MM.1S (cell line): ENCODE results near the gene CTNNA2.

ENCODE experiments used
- DNase-seq: peaks from one replicate; pipeline ENCODE4 v3.0.0-alpha.2; 2015
- H2AFZ ChIP-seq: fragments of 300-600 bp; sonication (generic); 2 replicates; pipeline ENCODE4 v1.6.0; 2016; ENCODE audit warnings: antibody characterized with exemption, low read length
- H3F3A ChIP-seq: fragments of 300-600 bp; sonication (generic); 2 replicates; pipeline ENCODE4 v1.6.1; 2016; ENCODE audit warnings: mild to moderate bottlenecking, antibody characterized with exemption, low read length, moderate library complexity, mixed read lengths; ENCODE audit not compliant: insufficient read depth
- H3K27ac ChIP-seq: fragments of 300-600 bp; sonication (generic); 2 replicates; pipeline ENCODE4 v1.5.1; 2016; ENCODE audit warnings: mild to moderate bottlenecking, low read length
- H3K27me3 ChIP-seq: fragments of 300-600 bp; sonication (generic); replicated peaks from 2 replicates; pipeline ENCODE4 v1.6.0; 2016; ENCODE audit warnings: low read length; ENCODE audit not compliant: insufficient read depth
- H3K36me3 ChIP-seq: fragments of 300-600 bp; sonication (generic); replicated peaks from 2 replicates; pipeline ENCODE4 v1.6.1; 2016; ENCODE audit warnings: mild to moderate bottlenecking, low read length, mixed read lengths; ENCODE audit not compliant: insufficient read depth
- H3K4me1 ChIP-seq: fragments of 300-600 bp; sonication (generic); 2 replicates; pipeline ENCODE4 v1.6.1; 2016; ENCODE audit warnings: low read length, mixed read lengths
- H3K4me2 ChIP-seq: fragments of 300-600 bp; sonication (generic); 2 replicates; pipeline ENCODE4 v1.6.0; 2016; ENCODE audit warnings: low read depth, low read length
- H3K4me3 ChIP-seq: fragments of 300-600 bp; sonication (generic); 2 replicates; pipeline ENCODE4 v1.5.1; 2016; ENCODE audit warnings: low read length, mixed read lengths
- H3K79me2 ChIP-seq: fragments of 300-600 bp; sonication (generic); 2 replicates; pipeline ENCODE4 v1.6.1; 2016; ENCODE audit warnings: mixed run types, low read length, mixed read lengths
- H3K9ac ChIP-seq: fragments of 300-600 bp; sonication (generic); 2 replicates; pipeline ENCODE4 v1.6.1; 2016; ENCODE audit warnings: low read length, mixed read lengths
- H3K9me2 ChIP-seq: fragments of 300-600 bp; sonication (generic); replicated peaks from 2 replicates; pipeline ENCODE4 v1.6.1; 2016; ENCODE audit warnings: mild to moderate bottlenecking, low read length, mixed read lengths; ENCODE audit not compliant: insufficient read depth
- H3K9me3 ChIP-seq: fragments of 300-600 bp; sonication (generic); replicated peaks from 2 replicates; pipeline ENCODE4 v1.6.1; 2016; ENCODE audit warnings: mild to moderate bottlenecking, low read length, mixed read lengths; ENCODE audit not compliant: insufficient read depth
- H4K20me1 ChIP-seq: fragments of 300-600 bp; sonication (generic); 2 replicates; pipeline ENCODE4 v1.6.1; 2016; ENCODE audit warnings: mild to moderate bottlenecking, low read length, moderate library complexity, mixed read lengths; ENCODE audit not compliant: insufficient read depth
- EZH2 ChIP-seq: fragments of 300-600 bp; sonication (generic); optimal IDR thresholded peaks from 2 replicates; pipeline ENCODE3; 2017; ENCODE audit warnings: low read depth, mild to moderate bottlenecking, antibody characterized with exemption, low read length, mixed read lengths
- EZH2phosphoT487 ChIP-seq: fragments of 300-600 bp; sonication (generic); IDR thresholded peaks from 2 replicates; pipeline ENCODE4 v1.6.1; 2018; ENCODE audit warnings: antibody characterized with exemption, low read length
- TF ChIP-seq, protein P1 (sequence below): fragments of 300-600 bp; sonication (generic); IDR thresholded peaks from 2 replicates; pipeline ENCODE4 v1.5.1; 2016; ENCODE audit warnings: antibody characterized with exemption, low read length, mixed read lengths

Gene CTNNA2

GRCh38 chr2:80547344-80547743 is 1034.5 kb downstream of the CTNNA2 start:
- Histone ChIP-seq H3K9ac (no peak overlapping the region), H3K36me3 (no peaks in the 10 kb centered on the region), H3K27ac (no peak overlapping the region), H3K9me3 (no peaks in the 10 kb centered on the region), H3K4me1 (peaks cover 6% of the 10 kb centered on the region; the same call in 1 of the 2 replicates), H3K79me2 (no peaks in the 10 kb centered on the region), H3F3A (no peaks in the 10 kb centered on the region), H3K27me3 (no peaks in the 10 kb centered on the region), H2AFZ (no peak overlapping the region), H3K4me3 (no peak overlapping the region), H3K4me2 (no peak overlapping the region), H4K20me1 (no peaks in the 10 kb centered on the region), H3K9me2 (no peaks in the 10 kb centered on the region)
- no peak for DNase-seq
- TF ChIP-seq EZH2 (no peak), EZH2phosphoT487 (no peak)
- TF ChIP-seq, protein P1, sequence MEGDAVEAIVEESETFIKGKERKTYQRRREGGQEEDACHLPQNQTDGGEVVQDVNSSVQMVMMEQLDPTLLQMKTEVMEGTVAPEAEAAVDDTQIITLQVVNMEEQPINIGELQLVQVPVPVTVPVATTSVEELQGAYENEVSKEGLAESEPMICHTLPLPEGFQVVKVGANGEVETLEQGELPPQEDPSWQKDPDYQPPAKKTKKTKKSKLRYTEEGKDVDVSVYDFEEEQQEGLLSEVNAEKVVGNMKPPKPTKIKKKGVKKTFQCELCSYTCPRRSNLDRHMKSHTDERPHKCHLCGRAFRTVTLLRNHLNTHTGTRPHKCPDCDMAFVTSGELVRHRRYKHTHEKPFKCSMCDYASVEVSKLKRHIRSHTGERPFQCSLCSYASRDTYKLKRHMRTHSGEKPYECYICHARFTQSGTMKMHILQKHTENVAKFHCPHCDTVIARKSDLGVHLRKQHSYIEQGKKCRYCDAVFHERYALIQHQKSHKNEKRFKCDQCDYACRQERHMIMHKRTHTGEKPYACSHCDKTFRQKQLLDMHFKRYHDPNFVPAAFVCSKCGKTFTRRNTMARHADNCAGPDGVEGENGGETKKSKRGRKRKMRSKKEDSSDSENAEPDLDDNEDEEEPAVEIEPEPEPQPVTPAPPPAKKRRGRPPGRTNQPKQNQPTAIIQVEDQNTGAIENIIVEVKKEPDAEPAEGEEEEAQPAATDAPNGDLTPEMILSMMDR: no peak

- Histone ChIP-seq H3K27me3 (no peaks in the 10 kb centered on the region), H3K4me2 (no peak overlapping the region), H3F3A (no peaks in the 10 kb centered on the region), H3K27ac (no peak overlapping the region), H3K79me2 (no peaks in the 10 kb centered on the region), H4K20me1 (no peaks in the 10 kb centered on the region), H2AFZ (no peak overlapping the region), H3K36me3 (no peaks in the 10 kb centered on the region), H3K9ac (no peak overlapping the region), H3K9me2 (no peaks in the 10 kb centered on the region), H3K9me3 (no peaks in the 10 kb centered on the region), H3K4me3 (no peak overlapping the region), H3K4me1 (peaks cover 6% of the 10 kb centered on the region; the same call in 1 of the 2 replicates)
- TF ChIP-seq EZH2 (no peak), EZH2phosphoT487 (no peak)
- TF ChIP-seq, protein P1: no peak
- no peak for DNase-seq
Measured at GRCh38 chr2:80548469-80548868, 1035.6 kb downstream of the CTNNA2 start.

GRCh38 chr2:80549901-80550300 is 1037.0 kb downstream of the CTNNA2 start:
- Histone ChIP-seq H3K9me3 (no peaks in the 10 kb centered on the region), H3K27me3 (no peaks in the 10 kb centered on the region), H2AFZ (no peak overlapping the region), H3K9ac (no peak overlapping the region), H3K4me3 (no peak overlapping the region), H3F3A (no peaks in the 10 kb centered on the region), H3K4me1 (peaks cover 3% of the 10 kb centered on the region; the same call in 1 of the 2 replicates), H4K20me1 (no peaks in the 10 kb centered on the region), H3K36me3 (no peaks in the 10 kb centered on the region), H3K79me2 (no peaks in the 10 kb centered on the region), H3K4me2 (no peak overlapping the region), H3K27ac (no peak overlapping the region), H3K9me2 (no peaks in the 10 kb centered on the region)
- DNase-seq: no peak
- no peak for TF ChIP-seq EZH2
- TF ChIP-seq, protein P1: no peak
- no peak for TF ChIP-seq EZH2phosphoT487
